ENCODE measurements around the gene ANKRD55. TPM values are rescaled to one million over a fixed set of nuclear protein-coding genes. Genes with fewer than 3 reads are reported as not detected.
"Not testable (repeated sequence)": the region's sequence is repeated elsewhere in the genome, so short reads cannot be mapped to it uniquely, and the experiment has no call there.

The ANKRD55 gene
- total RNA-seq, 4 donors from 2014 or later = 0.95 TPM; not detected in 3

- Histone ChIP-seq H3K27me3 (no peaks in the 10 kb centered on the region), H3K4me3 (no peak overlapping the region), H3K9me3 (no peaks in the 10 kb centered on the region), H3K4me1 (no peaks in the 10 kb centered on the region), H3K36me3 (no peaks in the 10 kb centered on the region), H3K27ac (no peak overlapping the region)
- no peak for DNase-seq
- 29% methylated on average over 1 of the region's 1 CpG; no CpG with 5 or more reads in 1 of the 2 donors for WGBS, 2 donors (ENCODE audit: low coverage in 1 of 2)
- no peak for TF ChIP-seq POLR2A (IDR thresholded peaks at IDR 0.05)
- no peak for TF ChIP-seq CTCF (IDR thresholded peaks at IDR 0.05)
- TF ChIP-seq EP300 (IDR thresholded peaks at IDR 0.05; ENCODE audit: low read depth) = no peak
- TF ChIP-seq POLR2AphosphoS5 (IDR thresholded peaks at IDR 0.05) = no peak
- intact Hi-C loops (cut with DNase I; ENCODE audit: low total_unique reads) (no loop called here), in situ Hi-C loops (cut with MboI; ENCODE audit: low pct_ligation_motif_present in 1 of 4, low pct_unique_long_range_greater_than_20kb in 1 of 4, low sequenced_read_pairs in 3 of 4) (no loop called here)
Observed at GRCh38 chr5:56102889-56103288, 130.2 kb downstream of the ANKRD55 start.

GRCh38 chr5:56102207-56102606, 130.9 kb downstream of the ANKRD55 start:
- WGBS, 2 donors (ENCODE audit: low coverage in 1 of 2) = 81 to 86% methylated on average over 2 to 9 of the region's 9 CpGs
- H3K4me1 ChIP-seq; H3K4me3 ChIP-seq; DNase-seq; intact Hi-C loops (cut with DNase I; ENCODE audit: low total_unique reads); H3K27ac ChIP-seq; in situ Hi-C loops (cut with MboI; ENCODE audit: low pct_ligation_motif_present in 1 of 4, low pct_unique_long_range_greater_than_20kb in 1 of 4, low sequenced_read_pairs in 3 of 4); H3K27me3 ChIP-seq; H3K36me3 ChIP-seq; H3K9me3 ChIP-seq: not testable (repeated sequence)

- in situ Hi-C loops (cut with MboI; ENCODE audit: low pct_ligation_motif_present in 1 of 4, low pct_unique_long_range_greater_than_20kb in 1 of 4, low sequenced_read_pairs in 3 of 4) (no loop called here), intact Hi-C loops (cut with DNase I; ENCODE audit: low total_unique reads) (no loop called here)
- DNase-seq = no peak
- WGBS, 2 donors (ENCODE audit: low coverage in 1 of 2) = 83 to 93% methylated on average over 3 of the region's 3 CpGs
- no peak for TF ChIP-seq POLR2AphosphoS5 (IDR thresholded peaks at IDR 0.05)
- no peak for TF ChIP-seq CTCF (IDR thresholded peaks at IDR 0.05)
- TF ChIP-seq EP300 (IDR thresholded peaks at IDR 0.05; ENCODE audit: low read depth) = no peak
- TF ChIP-seq POLR2A (IDR thresholded peaks at IDR 0.05) = no peak
- no peak overlapping the region for H3K4me3 ChIP-seq
- H3K36me3 ChIP-seq = no peaks in the 10 kb centered on the region
- H3K27me3 ChIP-seq = no peaks in the 10 kb centered on the region
- no peaks in the 10 kb centered on the region for H3K9me3 ChIP-seq
- H3K4me1 ChIP-seq = no peaks in the 10 kb centered on the region
- H3K27ac ChIP-seq = no peak overlapping the region
Observed at GRCh38 chr5:56101180-56101579, 131.9 kb downstream of the ANKRD55 start.

- in situ Hi-C loops (cut with MboI; ENCODE audit: low pct_ligation_motif_present in 1 of 4, low pct_unique_long_range_greater_than_20kb in 1 of 4, low sequenced_read_pairs in 3 of 4) = no loop called here
- no peak for DNase-seq
- no peaks in the 10 kb centered on the region for H3K27me3 ChIP-seq
- H3K9me3 ChIP-seq = no peaks in the 10 kb centered on the region
- H3K36me3 ChIP-seq = no peaks in the 10 kb centered on the region
- TF ChIP-seq EP300 (IDR thresholded peaks at IDR 0.05; ENCODE audit: low read depth) (no peak), POLR2A (IDR thresholded peaks at IDR 0.05) (no peak), CTCF (IDR thresholded peaks at IDR 0.05) (no peak), POLR2AphosphoS5 (IDR thresholded peaks at IDR 0.05) (no peak)
- no peak overlapping the region for H3K4me3 ChIP-seq
- H3K4me1 ChIP-seq = no peaks in the 10 kb centered on the region
- intact Hi-C loops (cut with DNase I; ENCODE audit: low total_unique reads) = no loop called here
- 69 to 79% methylated on average over 3 of the region's 3 CpGs for WGBS, 2 donors (ENCODE audit: low coverage in 1 of 2)
- no peak overlapping the region for H3K27ac ChIP-seq
Observed at GRCh38 chr5:56100439-56101176, 132.5 kb downstream of the ANKRD55 start.

- no peaks in the 10 kb centered on the region for H3K36me3 ChIP-seq
- intact Hi-C loops (cut with DNase I; ENCODE audit: low total_unique reads) = no loop called here
- in situ Hi-C loops (cut with MboI; ENCODE audit: low pct_ligation_motif_present in 1 of 4, low pct_unique_long_range_greater_than_20kb in 1 of 4, low sequenced_read_pairs in 3 of 4) = no loop called here
- no peak overlapping the region for H3K27ac ChIP-seq
- no peaks in the 10 kb centered on the region for H3K27me3 ChIP-seq
- H3K9me3 ChIP-seq = no peaks in the 10 kb centered on the region
- TF ChIP-seq POLR2AphosphoS5 (IDR thresholded peaks at IDR 0.05) = no peak
- no peak for TF ChIP-seq EP300 (IDR thresholded peaks at IDR 0.05; ENCODE audit: low read depth)
- TF ChIP-seq POLR2A (IDR thresholded peaks at IDR 0.05) = no peak
- TF ChIP-seq CTCF (IDR thresholded peaks at IDR 0.05) = no peak
- H3K4me3 ChIP-seq = no peak overlapping the region
- no peak for DNase-seq
- WGBS, 2 donors (ENCODE audit: low coverage in 1 of 2) = 73 to 75% methylated on average over 2 of the region's 2 CpGs
- no peaks in the 10 kb centered on the region for H3K4me1 ChIP-seq
Observed at GRCh38 chr5:56099346-56099745, 133.8 kb downstream of the ANKRD55 start.

All from transverse colon (tissue), 4 donors.